Measurements from ENCODE around the gene RNF32.

RNF32 gene

GRCh38 chr7:156610130-156610529 lies 30.4 kb upstream of the RNF32 start:
- TF ChIP-seq, protein P1, sequence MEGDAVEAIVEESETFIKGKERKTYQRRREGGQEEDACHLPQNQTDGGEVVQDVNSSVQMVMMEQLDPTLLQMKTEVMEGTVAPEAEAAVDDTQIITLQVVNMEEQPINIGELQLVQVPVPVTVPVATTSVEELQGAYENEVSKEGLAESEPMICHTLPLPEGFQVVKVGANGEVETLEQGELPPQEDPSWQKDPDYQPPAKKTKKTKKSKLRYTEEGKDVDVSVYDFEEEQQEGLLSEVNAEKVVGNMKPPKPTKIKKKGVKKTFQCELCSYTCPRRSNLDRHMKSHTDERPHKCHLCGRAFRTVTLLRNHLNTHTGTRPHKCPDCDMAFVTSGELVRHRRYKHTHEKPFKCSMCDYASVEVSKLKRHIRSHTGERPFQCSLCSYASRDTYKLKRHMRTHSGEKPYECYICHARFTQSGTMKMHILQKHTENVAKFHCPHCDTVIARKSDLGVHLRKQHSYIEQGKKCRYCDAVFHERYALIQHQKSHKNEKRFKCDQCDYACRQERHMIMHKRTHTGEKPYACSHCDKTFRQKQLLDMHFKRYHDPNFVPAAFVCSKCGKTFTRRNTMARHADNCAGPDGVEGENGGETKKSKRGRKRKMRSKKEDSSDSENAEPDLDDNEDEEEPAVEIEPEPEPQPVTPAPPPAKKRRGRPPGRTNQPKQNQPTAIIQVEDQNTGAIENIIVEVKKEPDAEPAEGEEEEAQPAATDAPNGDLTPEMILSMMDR (IDR thresholded peaks at IDR 0.05) = no peak

GRCh38 chr7:156610601-156611000 lies 30.0 kb upstream of the RNF32 start:
- TF ChIP-seq, protein P1 (IDR thresholded peaks at IDR 0.05) = no peak

DNA sequence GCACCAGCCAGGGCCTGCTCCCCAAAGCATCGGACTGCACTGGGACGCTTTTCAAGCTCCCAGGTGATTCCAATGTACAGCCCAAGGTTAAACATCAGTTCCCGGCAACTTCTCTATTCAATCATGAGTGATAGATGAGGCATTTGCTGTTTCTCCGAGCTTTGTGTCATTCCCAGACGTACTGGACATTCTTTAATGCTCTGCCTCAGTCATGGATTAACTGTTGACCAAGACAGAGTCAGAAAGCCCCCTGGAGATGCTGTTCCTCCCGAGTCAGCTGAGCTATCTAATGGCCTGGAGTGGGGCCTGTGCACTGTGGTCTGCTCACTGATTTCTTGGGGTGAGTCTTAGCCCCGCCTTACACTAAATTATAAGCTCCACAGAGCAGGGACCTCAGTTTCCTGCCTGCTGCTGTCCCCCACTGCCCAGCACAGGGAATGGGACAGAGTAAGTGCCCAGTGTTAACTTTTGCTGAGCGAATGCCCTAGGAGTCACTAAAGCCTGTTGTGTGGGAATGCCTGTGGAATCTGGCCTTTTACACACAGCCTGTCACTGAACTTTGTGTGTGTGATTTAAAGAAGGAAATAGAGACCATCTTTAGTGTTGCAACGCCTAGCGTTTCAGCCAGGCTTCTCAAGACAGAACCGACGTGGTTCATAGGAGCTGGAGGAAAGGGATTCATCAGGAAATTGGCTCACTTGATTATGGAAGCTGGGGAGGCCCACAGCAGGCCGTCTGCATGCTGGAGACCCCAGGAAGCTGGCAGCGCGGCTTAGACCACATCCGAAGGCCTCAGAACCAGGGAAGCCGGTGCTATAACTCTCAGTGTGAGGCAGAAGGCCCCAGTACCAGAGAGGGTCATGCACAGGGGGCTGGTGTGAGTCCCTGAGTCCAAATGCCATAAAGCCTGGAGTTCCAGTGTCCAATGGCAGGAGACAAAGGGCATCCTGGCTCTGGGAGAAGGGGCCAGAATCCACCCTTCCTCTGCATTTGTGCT lies 29.3 kb upstream of the RNF32 start:
- TF ChIP-seq, protein P1 (IDR thresholded peaks at IDR 0.05) = no peak

DNA sequence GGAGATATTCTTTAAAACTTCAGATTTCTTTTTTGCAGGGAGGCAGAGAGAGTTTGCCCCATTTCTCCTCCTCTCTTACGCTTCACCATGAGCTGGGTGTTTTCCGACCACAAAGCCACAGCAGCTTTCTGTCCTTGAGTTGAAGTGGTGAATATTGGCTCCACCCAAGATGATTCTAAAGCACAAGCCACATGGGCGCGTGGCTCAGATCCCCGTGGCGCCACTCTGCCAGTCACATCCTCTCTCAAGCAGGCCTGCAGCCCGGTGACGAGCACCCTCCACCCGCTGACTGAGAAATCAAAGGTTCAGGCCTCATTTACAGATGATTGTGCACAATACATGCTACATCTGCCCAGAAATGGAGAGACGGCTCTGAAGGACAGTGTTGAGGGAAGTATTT lies 27.6 kb upstream of the RNF32 start:
- TF ChIP-seq, protein P1 (IDR thresholded peaks at IDR 0.05) = no peak

- TF ChIP-seq, protein P1 (IDR thresholded peaks at IDR 0.05) = no peak
These were observed 25.9 kb upstream of the RNF32 start for GRCh38 chr7:156614434-156615264.

GRCh38 chr7:156616269-156617202 lies 24.0 kb upstream of the RNF32 start:
- TF ChIP-seq, protein P1 (IDR thresholded peaks at IDR 0.05) = no peak

DNA sequence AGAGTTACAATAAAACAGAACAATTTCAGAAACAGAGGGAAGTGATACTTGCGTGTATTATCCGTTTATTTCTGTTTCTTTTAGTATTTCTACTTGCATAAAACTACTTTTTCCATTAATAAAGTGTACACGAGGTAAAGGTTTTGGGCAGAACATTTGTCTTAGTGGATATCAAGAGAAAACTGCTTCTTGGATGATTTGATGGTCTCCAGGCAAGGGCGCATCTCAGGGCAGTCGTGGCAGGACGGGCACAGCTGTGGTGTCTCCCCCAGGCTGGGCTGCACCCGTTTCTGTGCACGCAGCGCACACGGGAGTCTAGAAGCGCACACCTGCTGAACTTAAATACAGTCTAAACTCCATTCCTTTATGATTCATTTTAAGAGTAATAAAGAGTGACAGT lies 23.4 kb upstream of the RNF32 start:
- TF ChIP-seq, protein P1 (IDR thresholded peaks at IDR 0.05) = no peak
